IMR-90 (cell line): Measurements from ENCODE around the gene PGA4. TPM values are rescaled to one million over a fixed set of nuclear protein-coding genes. Genes with fewer than 3 reads are reported as not detected.

Experiments used
- ATAC-seq: fragments of 200-7000 bp; cut with Tn5 transposase; 2 replicates; pipeline ENCODE4 v1.9.1; 2020; ENCODE audit warnings: low read depth, mild to moderate bottlenecking, moderate library complexity
- BruUV-seq: library from RNA; stranded (reverse); fragments of 400-500 nt; replicated peaks from 2 replicates; lab custom pipeline; 2021; lab: Mats Ljungman, UMichigan
- CTCF ChIA-PET: fragments of 300-600 bp; formaldehyde crosslinking; extraction: SDS; loops from one replicate; lab custom pipeline; 2021; ENCODE audit warnings: antibody characterized with exemption; lab: Yijun Ruan, JAX
- POLR2A ChIA-PET: fragments of 300-600 bp; sonication (Branson Sonifier 250); formaldehyde crosslinking; loops from one replicate; lab custom pipeline; 2022; ENCODE audit warnings: antibody characterized with exemption; ENCODE audit not compliant: unreplicated experiment; lab: Charles Lee
- DNase-seq: peaks from one replicate; pipeline ENCODE4 v3.0.0; 2013
- H2AFZ ChIP-seq: replicated peaks from 2 replicates; pipeline ENCODE3; 2013; ENCODE audit warnings: low read length, mild to moderate bottlenecking; ENCODE audit not compliant: poor library complexity
- H2AK5ac ChIP-seq: 2 replicates; pipeline ENCODE4 v1.6.1; 2013; ENCODE audit warnings: low read depth, low read length, inconsistent platforms
- H2AK9ac ChIP-seq: replicated peaks from 2 replicates; pipeline ENCODE3; 2013; ENCODE audit warnings: mild to moderate bottlenecking, low read depth, low read length, moderate library complexity; ENCODE audit not compliant: poor library complexity
- H2BK120ac ChIP-seq: 2 replicates; pipeline ENCODE4 v1.6.1; 2013; ENCODE audit warnings: low read depth, low read length, inconsistent platforms
- H2BK15ac ChIP-seq: 3 replicates; pipeline ENCODE4 v1.6.1; 2013; ENCODE audit warnings: low read depth, low read length, inconsistent platforms
- H2BK20ac ChIP-seq: 2 replicates; pipeline ENCODE4 v1.6.1; 2013; ENCODE audit warnings: low read depth, mild to moderate bottlenecking, inconsistent platforms, low read length, moderate library complexity
- H2BK5ac ChIP-seq: 2 replicates; pipeline ENCODE4 v1.6.1; 2013; ENCODE audit warnings: mild to moderate bottlenecking, low read depth, low read length, inconsistent platforms; ENCODE audit not compliant: poor library complexity, severe bottlenecking
- H3K14ac ChIP-seq: replicated peaks from 2 replicates; pipeline ENCODE4 v1.6.1; 2013; ENCODE audit warnings: low read depth, low read length, inconsistent platforms
- H3K18ac ChIP-seq: 2 replicates; pipeline ENCODE4 v1.6.1; 2013; ENCODE audit warnings: low read depth, low read length, control low read depth
- H3K23ac ChIP-seq: 2 replicates; pipeline ENCODE4 v1.6.1; 2013; ENCODE audit warnings: low read depth, low read length, inconsistent platforms
- H3K27ac ChIP-seq: 2 replicates; pipeline ENCODE4 v1.5.1; 2013; ENCODE audit warnings: mild to moderate bottlenecking, control low read depth, low read length; ENCODE audit not compliant: insufficient read depth
- H3K27me3 ChIP-seq: 2 replicates; pipeline ENCODE4 v1.6.1; 2013; ENCODE audit warnings: low read length; ENCODE audit not compliant: control insufficient read depth, insufficient read depth
- H3K36me3 ChIP-seq: 2 replicates; pipeline ENCODE4 v1.6.1; 2013; ENCODE audit warnings: low read length, mixed read lengths; ENCODE audit not compliant: control insufficient read depth, insufficient read depth
- H3K4ac ChIP-seq: 2 replicates; pipeline ENCODE4 v1.6.1; 2013; ENCODE audit warnings: low read depth, low read length, inconsistent platforms
- H3K4me1 ChIP-seq: 2 replicates; pipeline ENCODE4 v1.6.1; 2013; ENCODE audit warnings: low read length, mixed read lengths; ENCODE audit not compliant: control insufficient read depth, insufficient read depth
- H3K4me2 ChIP-seq: 2 replicates; pipeline ENCODE4 v1.6.1; 2013; ENCODE audit warnings: low read depth, mild to moderate bottlenecking, control low read depth, low read length, moderate library complexity
- H3K4me3 ChIP-seq: 2 replicates; pipeline ENCODE4 v1.5.1; 2013; ENCODE audit warnings: low read depth, mild to moderate bottlenecking, control low read depth, low read length, moderate library complexity; ENCODE audit not compliant: insufficient read depth
- H3K56ac ChIP-seq: 2 replicates; pipeline ENCODE4 v1.6.1; 2013; ENCODE audit warnings: low read length, inconsistent platforms; ENCODE audit not compliant: insufficient read depth; ENCODE audit errors: extremely low read depth
- H3K79me1 ChIP-seq, 2 experiments: 2 replicates each; pipeline ENCODE4 v1.6.1; 2013; ENCODE audit warnings: low read length in 2 of 2, inconsistent platforms in 1 of 2, low read depth in 1 of 2
- H3K9ac ChIP-seq: 2 replicates; pipeline ENCODE4 v1.6.1; 2013; ENCODE audit warnings: low read depth, low read length, control low read depth
- H3K9me1 ChIP-seq: 2 replicates; pipeline ENCODE4 v1.6.1; 2013; ENCODE audit warnings: low read length, inconsistent platforms; ENCODE audit not compliant: insufficient read depth
- H3K9me3 ChIP-seq: 2 replicates; pipeline ENCODE4 v1.6.1; 2013; ENCODE audit warnings: low read length; ENCODE audit not compliant: control insufficient read depth, insufficient read depth
- H4K20me1 ChIP-seq: 2 replicates; pipeline ENCODE4 v1.6.1; 2013; ENCODE audit warnings: low read length, inconsistent platforms; ENCODE audit not compliant: insufficient read depth
- H4K5ac ChIP-seq: 2 replicates; pipeline ENCODE4 v1.6.1; 2013; ENCODE audit warnings: mild to moderate bottlenecking, low read depth, low read length, control low read depth
- H4K8ac ChIP-seq, 2 experiments: 2 replicates each; pipeline ENCODE4 v1.6.1; 2013; ENCODE audit warnings: low read depth in 2 of 2, low read length in 2 of 2, control low read depth in 1 of 2, inconsistent platforms in 1 of 2
- H4K91ac ChIP-seq: 2 replicates; pipeline ENCODE4 v1.6.1; 2013; ENCODE audit warnings: low read depth, low read length, inconsistent platforms; ENCODE audit not compliant: insufficient read depth
- BHLHE40 ChIP-seq: fragments of 150-350 bp; IDR thresholded peaks from 2 replicates; pipeline ENCODE4 v1.6.1; 2016; ENCODE audit warnings: mild to moderate bottlenecking, low read depth, low read length
- CHD1 ChIP-seq: IDR thresholded peaks from 2 replicates; pipeline ENCODE4 v1.6.1; 2012; ENCODE audit warnings: low read depth, low read length, improper control_type of control experiment
- WGBS, 2 experiments: methylation state at CpG; one replicate each; pipeline versions ENCODE4 v1.1.5 to v1.1.7; 2013; ENCODE audit warnings: missing lambda C conversion rate in 2 of 2; ENCODE audit not compliant: insufficient read length in 1 of 2; ENCODE audit errors: extremely low coverage in 2 of 2; 5-methylcytosine and 5-hydroxymethylcytosine counted together
- dilution Hi-C: fragments of 300-500 bp; cut with HindIII; formaldehyde crosslinking; loops from one replicate; pipeline ENCODE4 v1.14.3; 2018; ENCODE audit warnings: low sequenced_read_pairs; ENCODE audit not compliant: unreplicated experiment
- in situ Hi-C: fragments of 300-500 bp; cut with MboI; formaldehyde crosslinking; loops from 3 replicates; pipeline ENCODE4 v1.14.3; 2019; ENCODE audit warnings: low sequenced_read_pairs, inconsistent platforms, mixed read lengths
- intact Hi-C: fragments of 100-400 bp; cut with micrococcal nuclease; formaldehyde crosslinking; loops from 2 replicates; pipeline ENCODE4 v1.10.0; 2022
- polyA plus RNA-seq, 3 experiments: library from polyadenylated mRNA; depleted of rRNA; stranded (reverse); fragments of >200 nt; gene quantifications; 2 replicates each; pipeline ENCODE4 v1.2.3, GENCODE V29; 2012; ENCODE audit warnings: low replicate concordance in 1 of 3
- total RNA-seq: library from RNA; depleted of rRNA; stranded (reverse); fragments of >200 nt; gene quantifications from 2 replicates; pipeline ENCODE4 v1.2.3, GENCODE V29; 2012

PGA4 gene
- total and polyA plus RNA-seq, 2 of the 4 experiments (the other 2 are of a cell fraction), result not detected

- Histone ChIP-seq H3K14ac (no peak overlapping the region), H3K9ac (no peak overlapping the region), H3K4me3 (no peak overlapping the region), H3K56ac (no peak overlapping the region), H3K9me1 (no peaks in the 10 kb centered on the region; the same call in 1 of the 2 replicates), H3K23ac (no peak overlapping the region), H4K20me1 (no peaks in the 10 kb centered on the region), H3K4me2 (no peak overlapping the region), H3K4me1 (peaks cover 2% of the 10 kb centered on the region), H3K79me1 (no peaks in the 10 kb centered on the region), H4K91ac (no peak overlapping the region), H2BK120ac (no peak overlapping the region), H2BK15ac (no peak overlapping the region), H3K27me3 (no peaks in the 10 kb centered on the region; the same call in 1 of the 2 replicates), H2AFZ (no peak overlapping the region), H2BK5ac (peak overlapping the region; percentile 1), H4K8ac (no peak overlapping the region), H2AK9ac (no peak overlapping the region), H3K36me3 (no peaks in the 10 kb centered on the region; the same call in 1 of the 2 replicates), H3K18ac (no peak overlapping the region), H3K27ac (no peak overlapping the region), H4K5ac (no peak overlapping the region), H2BK20ac (no peak overlapping the region), H2AK5ac (no peak overlapping the region), H3K9me3 (no peaks in the 10 kb centered on the region), H3K4ac (no peak overlapping the region)
- ATAC-seq (no peak), DNase-seq (no peak)
- intact Hi-C loops (no loop called here), dilution Hi-C loops (no loop called here), in situ Hi-C loops (no loop called here)
- ChIA-PET POLR2A (no interaction called here), CTCF (no interaction called here)
- TF ChIP-seq BHLHE40, result no peak
- TF ChIP-seq CHD1, result no peak
- BruUV-seq, result no TSS peak
- 100% methylated on average over 2 of the region's 3 CpGs; no CpG with 5 or more reads in 1 of the 2 experiments for WGBS, 2 experiments
Observed at GRCh38 chr11:61272731-61273130, 50.6 kb downstream of the PGA4 start.
